Measurements from ENCODE around the gene C17orf50.

DNA sequence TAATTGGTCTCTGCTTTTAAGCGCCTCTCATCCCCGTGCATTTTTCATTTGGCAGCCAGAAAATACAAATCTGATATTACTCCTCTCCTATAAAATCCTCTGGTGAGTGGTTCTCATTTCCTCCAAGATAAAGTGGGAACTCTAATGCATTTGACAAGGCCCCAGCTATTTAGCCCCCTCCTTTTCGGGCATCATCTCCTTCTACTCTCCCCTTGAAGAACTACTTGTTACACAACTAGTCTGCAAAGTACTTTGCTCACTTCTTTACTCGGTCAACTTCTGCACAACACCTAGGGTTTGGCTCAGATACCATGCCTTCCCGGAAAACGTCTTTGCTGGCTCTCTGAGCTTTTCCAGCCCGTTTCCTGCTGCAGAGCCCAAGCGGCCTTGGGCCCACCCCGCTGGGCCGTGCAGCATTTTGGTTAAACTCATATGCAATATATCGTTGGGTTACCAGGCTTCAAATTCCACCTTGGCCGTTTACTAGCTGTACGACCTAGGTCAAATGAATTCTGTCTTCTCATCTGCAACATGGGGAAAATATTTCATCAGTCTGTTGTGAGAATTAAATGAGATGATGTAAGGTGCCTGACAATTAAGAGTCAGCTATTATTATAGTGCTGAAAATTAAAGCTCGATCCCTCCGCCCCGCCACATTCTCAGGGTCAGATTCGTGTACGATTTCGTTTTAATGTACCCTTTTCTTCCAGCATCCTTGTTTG is 47.7 kb downstream of the C17orf50 start:
- TF ChIP-seq YY1 (IDR thresholded peaks at IDR 0.05; ENCODE audit: insufficient read depth, insufficient read length) (no peak), ZNF274 (IDR thresholded peaks at IDR 0.05; ENCODE audit: low read depth, low read length) (no peak), SUZ12 (IDR thresholded peaks at IDR 0.05; ENCODE audit: extremely low read depth, insufficient read depth, insufficient read length) (no peak)
